ENCODE measurements around the gene BRPF3. TPM values are rescaled to one million over a fixed set of nuclear protein-coding genes. Genes with fewer than 3 reads are reported as not detected.

Gene BRPF3
- total RNA-seq, 1 experiment from 2014 or later = 43.4 TPM

GRCh38 chr6:36241728-36242127 lies 45.2 kb downstream of the BRPF3 start:
- no peak overlapping the region for H3K14ac ChIP-seq (ENCODE audit: insufficient read depth, low read length)
- H3K27me3 Mint-ChIP-seq (ENCODE audit: low read depth) = no peaks in the 10 kb centered on the region; the same call in 1 of the 2 replicates
- H2AFZ ChIP-seq (ENCODE audit: low read length) = no peak overlapping the region
- H3K4me2 ChIP-seq (ENCODE audit: insufficient read depth, insufficient read length, low read length) = no peak overlapping the region
- no peaks in the 10 kb centered on the region; a peak in 1 of 7 replicates for H3K36me3 Mint-ChIP-seq (ENCODE audit: insufficient read depth in 1 of 3, low read depth in 3 of 3)
- H4K5ac ChIP-seq (ENCODE audit: insufficient read length, low read depth, low read length) = no peak overlapping the region
- H2BK12ac ChIP-seq (ENCODE audit: insufficient read length, low read depth, low read length) = no peak overlapping the region
- no peak overlapping the region for H2BK5ac ChIP-seq (ENCODE audit: insufficient read length, low read length)
- H4K20me1 ChIP-seq (ENCODE audit: control insufficient read depth, insufficient read depth, insufficient read length) = no peaks in the 10 kb centered on the region
- peaks cover 37 to 50% of the 10 kb centered on the region in 2 experiments for H3K4me1 Mint-ChIP-seq
- TF ChIP-seq, protein P1, sequence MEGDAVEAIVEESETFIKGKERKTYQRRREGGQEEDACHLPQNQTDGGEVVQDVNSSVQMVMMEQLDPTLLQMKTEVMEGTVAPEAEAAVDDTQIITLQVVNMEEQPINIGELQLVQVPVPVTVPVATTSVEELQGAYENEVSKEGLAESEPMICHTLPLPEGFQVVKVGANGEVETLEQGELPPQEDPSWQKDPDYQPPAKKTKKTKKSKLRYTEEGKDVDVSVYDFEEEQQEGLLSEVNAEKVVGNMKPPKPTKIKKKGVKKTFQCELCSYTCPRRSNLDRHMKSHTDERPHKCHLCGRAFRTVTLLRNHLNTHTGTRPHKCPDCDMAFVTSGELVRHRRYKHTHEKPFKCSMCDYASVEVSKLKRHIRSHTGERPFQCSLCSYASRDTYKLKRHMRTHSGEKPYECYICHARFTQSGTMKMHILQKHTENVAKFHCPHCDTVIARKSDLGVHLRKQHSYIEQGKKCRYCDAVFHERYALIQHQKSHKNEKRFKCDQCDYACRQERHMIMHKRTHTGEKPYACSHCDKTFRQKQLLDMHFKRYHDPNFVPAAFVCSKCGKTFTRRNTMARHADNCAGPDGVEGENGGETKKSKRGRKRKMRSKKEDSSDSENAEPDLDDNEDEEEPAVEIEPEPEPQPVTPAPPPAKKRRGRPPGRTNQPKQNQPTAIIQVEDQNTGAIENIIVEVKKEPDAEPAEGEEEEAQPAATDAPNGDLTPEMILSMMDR (conservative IDR thresholded peaks at IDR 0.05) = no peak
- H3K9me3 ChIP-seq (ENCODE audit: control insufficient read depth, low read depth, low read length) = no peaks in the 10 kb centered on the region
- H3K56ac ChIP-seq (ENCODE audit: insufficient read length, low read depth, low read length) = no peak overlapping the region
- H4K91ac ChIP-seq (ENCODE audit: insufficient read length, low read depth, low read length) = no peak overlapping the region
- no peak for DNase-seq
- no peaks in the 10 kb centered on the region for H3K23me2 ChIP-seq (ENCODE audit: insufficient read length, low read depth, low read length, poor library complexity, severe bottlenecking)
- WGBS (ENCODE audit: extremely low coverage, insufficient read length, low lambda C conversion rate) = no CpG with 5 or more reads among the region's 10 CpGs
- H4K8ac ChIP-seq (replicated peaks; ENCODE audit: insufficient read length, low read depth, low read length) = no peak overlapping the region
- no peaks in the 10 kb centered on the region for H3K79me2 ChIP-seq (ENCODE audit: insufficient read depth, low read length)
- H3K18ac ChIP-seq (ENCODE audit: insufficient read length, low read depth, low read length) = no peak overlapping the region
- H2BK15ac ChIP-seq (ENCODE audit: low read depth, low read length) = no peak overlapping the region
- H3K4me1 ChIP-seq (ENCODE audit: insufficient read depth, low read length) = peaks cover 12% of the 10 kb centered on the region; the same call in 1 of the 2 replicates
- H3K27ac Mint-ChIP-seq = no peak overlapping the region; a peak in 1 of 7 replicates
- H2BK20ac ChIP-seq (ENCODE audit: low read depth, low read length, poor library complexity, severe bottlenecking) = no peak overlapping the region
- H2AK5ac ChIP-seq (ENCODE audit: insufficient read length, low read length) = no peak overlapping the region
- no peak overlapping the region for H2BK120ac ChIP-seq (ENCODE audit: low read depth, low read length, poor library complexity, severe bottlenecking)
- H3K27ac ChIP-seq (ENCODE audit: insufficient read length, low read depth, low read length) = no peak overlapping the region
- H3K9ac ChIP-seq (ENCODE audit: extremely low read depth, insufficient read length, low read length) = no peak overlapping the region
- H3K9me3 Mint-ChIP-seq = no peaks in the 10 kb centered on the region
- H3K4ac ChIP-seq (ENCODE audit: low read depth, low read length) = no peak overlapping the region
- H3K23ac ChIP-seq (ENCODE audit: insufficient read length, low read depth, low read length) = no peak overlapping the region
- no peaks in the 10 kb centered on the region for H3K27me3 ChIP-seq (ENCODE audit: insufficient read depth, low read length)
- no peak overlapping the region for H3K4me3 Mint-ChIP-seq
- H3T11ph ChIP-seq (ENCODE audit: low read length) = no peak overlapping the region
- H3K79me1 ChIP-seq (ENCODE audit: insufficient read depth, low read depth, low read length, poor library complexity, severe bottlenecking) = no peaks in the 10 kb centered on the region

All from H9 (cell line).